ENCODE data around the gene POLR2I. TPM values are rescaled to one million over a fixed set of nuclear protein-coding genes. Genes with fewer than 3 reads are reported as not detected.

Gene POLR2I
- polyA plus RNA-seq, 1 donor: 55.2 TPM

Other genes with a start within 250 kb of the POLR2I start
- gene APLP1, start 246.3 kb downstream of the POLR2I start, polyA plus RNA-seq (ENCODE audit: insufficient read length): 6.2 TPM
- gene NFKBID, start 214.3 kb downstream of the POLR2I start, polyA plus RNA-seq (ENCODE audit: insufficient read length): 2.1 TPM
- 8.3 TPM for gene HCST, start 212.3 kb downstream of the POLR2I start, polyA plus RNA-seq (ENCODE audit: insufficient read length)
- gene TYROBP, start 206.6 kb downstream of the POLR2I start, polyA plus RNA-seq (ENCODE audit: insufficient read length): 25.8 TPM
- gene LRFN3, start 178.5 kb downstream of the POLR2I start, polyA plus RNA-seq (ENCODE audit: insufficient read length): 8.6 TPM
- gene SDHAF1, start 119.7 kb downstream of the POLR2I start, polyA plus RNA-seq (ENCODE audit: insufficient read length): 15.9 TPM
- gene SYNE4, start 106.1 kb downstream of the POLR2I start, polyA plus RNA-seq (ENCODE audit: insufficient read length): 0.27 TPM
- gene ALKBH6, start 100.7 kb downstream of the POLR2I start, polyA plus RNA-seq (ENCODE audit: insufficient read length): 10.9 TPM
- 19.3 TPM for gene CLIP3, start 82.0 kb downstream of the POLR2I start, polyA plus RNA-seq (ENCODE audit: insufficient read length)
- 11.2 TPM for gene THAP8, start 60.6 kb downstream of the POLR2I start, polyA plus RNA-seq (ENCODE audit: insufficient read length)
- 3.1 TPM for gene WDR62, start 60.0 kb downstream of the POLR2I start, polyA plus RNA-seq (ENCODE audit: insufficient read length)
- not detected for gene OVOL3, start 3.7 kb downstream of the POLR2I start, polyA plus RNA-seq (ENCODE audit: insufficient read length)
- 93.2 TPM for gene TBCB, start 593 bp upstream of the POLR2I start, polyA plus RNA-seq (ENCODE audit: insufficient read length)
- 542 TPM for gene CAPNS1, start 25.2 kb upstream of the POLR2I start, polyA plus RNA-seq (ENCODE audit: insufficient read length)
- gene COX7A1, start 37.6 kb upstream of the POLR2I start, polyA plus RNA-seq (ENCODE audit: insufficient read length): 221 TPM
- 6.7 TPM for gene ZNF565, start 99.8 kb upstream of the POLR2I start, polyA plus RNA-seq (ENCODE audit: insufficient read length)
- 58.6 TPM for gene ZNF146, start 100.2 kb upstream of the POLR2I start, polyA plus RNA-seq (ENCODE audit: insufficient read length)